Measurements from ENCODE around the gene CYSTM1.

CYSTM1 gene

GRCh38 chr5:140286424-140286823, 111.4 kb downstream of the CYSTM1 start:
- H3K4me3 ChIP-seq (ENCODE audit: low read depth, low read length), result no peak overlapping the region
- DNase-seq (ENCODE audit: low read depth, low spot score), result no peak
- in situ Hi-C loops (cut with HindIII; ENCODE audit: low sequenced_read_pairs), result no loop called here
- no peak for TF ChIP-seq CTCF (IDR thresholded peaks at IDR 0.05; ENCODE audit: low read depth, low read length)

- no peak overlapping the region for H3K4me3 ChIP-seq (ENCODE audit: low read depth, low read length)
- in situ Hi-C loops (cut with HindIII; ENCODE audit: low sequenced_read_pairs), result no loop called here
- no peak for DNase-seq (ENCODE audit: low read depth, low spot score)
- no peak for TF ChIP-seq CTCF (IDR thresholded peaks at IDR 0.05; ENCODE audit: low read depth, low read length)
These were observed 113.0 kb downstream of the CYSTM1 start for GRCh38 chr5:140287801-140288521.

GRCh38 chr5:140292212-140293036, 117.4 kb downstream of the CYSTM1 start:
- no peak overlapping the region for H3K4me3 ChIP-seq (ENCODE audit: low read depth, low read length)
- peak; percentile 60 for DNase-seq (ENCODE audit: low read depth, low spot score)
- in situ Hi-C loops (cut with HindIII; ENCODE audit: low sequenced_read_pairs), result no loop called here
- TF ChIP-seq CTCF (IDR thresholded peaks at IDR 0.05; ENCODE audit: low read depth, low read length), result no peak
